ENCODE results near the gene C5AR2.
A peak's percentile ranks its signal among the peaks of the same experiment; 100 is the strongest.

Gene C5AR2

DNA sequence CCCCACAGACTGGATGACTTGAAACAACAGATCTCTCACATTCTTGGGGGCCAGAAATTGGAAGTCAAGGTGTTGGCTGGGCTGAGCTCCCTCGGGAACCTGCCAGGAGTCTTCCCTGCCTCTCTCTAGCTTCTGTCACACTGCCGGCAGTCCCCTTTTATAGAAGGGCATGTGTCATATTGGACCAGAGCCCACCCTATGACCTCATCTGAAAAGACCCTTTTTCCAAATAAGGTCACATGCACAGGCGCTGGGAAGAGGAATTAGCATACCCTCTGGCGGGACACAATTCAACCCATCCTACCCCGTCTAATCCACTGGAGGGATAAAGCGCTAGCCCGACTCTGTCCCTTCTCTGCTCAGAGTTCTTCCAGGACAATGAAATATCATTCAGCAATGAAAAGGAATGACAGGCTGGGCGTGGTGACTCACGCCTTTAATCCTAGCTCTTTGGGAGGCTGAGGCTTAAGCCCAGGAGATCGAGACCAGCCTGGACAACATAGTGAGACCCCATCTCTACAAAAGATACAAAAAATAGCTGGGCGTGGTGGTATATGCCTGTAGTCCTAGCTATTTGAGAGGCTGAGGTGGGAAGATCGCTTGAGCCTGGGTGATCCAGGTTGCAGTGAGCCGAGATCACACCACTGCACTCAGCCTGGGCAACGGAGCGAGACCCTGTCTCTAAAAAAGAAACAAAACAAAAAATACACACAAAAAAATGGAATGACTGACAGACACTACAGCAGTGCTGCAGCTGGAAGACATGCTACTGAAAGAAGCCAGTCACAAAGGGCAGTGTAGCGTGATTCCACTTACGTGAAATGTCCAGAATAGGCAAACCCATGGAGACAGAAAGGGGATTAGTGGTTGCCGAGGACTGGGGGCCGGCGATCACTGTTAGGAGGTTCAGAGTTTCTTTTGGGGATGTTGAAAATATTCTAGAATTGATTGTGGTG, 58.8 kb downstream of the C5AR2 start:
- no peak for DNase-seq

DNA sequence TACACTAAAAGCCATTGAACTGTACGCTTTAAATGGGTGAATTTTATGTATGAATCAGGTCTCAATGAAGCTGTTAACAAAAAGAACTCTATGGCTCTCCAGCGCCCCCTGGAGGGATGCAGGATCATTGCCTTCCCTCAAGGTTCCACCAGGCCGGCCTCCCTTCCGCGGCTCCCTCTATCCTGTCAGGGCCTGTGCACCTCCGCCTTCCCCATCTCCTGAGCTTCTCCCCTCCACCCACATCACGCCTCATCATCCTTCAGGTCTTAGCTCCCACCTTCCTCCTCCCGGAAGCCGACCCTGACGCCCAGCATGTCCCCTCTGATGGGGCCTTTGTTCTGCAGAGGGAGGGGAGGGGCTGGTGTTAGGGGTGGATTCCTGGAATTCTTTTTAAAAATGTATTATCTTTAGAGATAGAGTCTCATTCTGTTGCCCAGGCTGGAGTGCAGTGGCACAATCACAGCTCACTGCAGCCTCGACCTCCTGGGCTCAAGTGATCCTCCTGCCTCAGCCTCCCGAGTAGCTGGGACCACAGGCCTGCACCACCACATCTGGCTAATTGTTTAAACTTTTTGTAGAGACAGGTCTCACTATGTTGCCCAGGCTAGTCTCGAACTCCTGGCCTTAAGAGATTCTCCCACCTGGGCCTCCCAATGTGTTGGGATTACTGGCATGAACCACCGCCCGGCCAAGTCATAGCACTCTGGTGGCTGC, 59.7 kb downstream of the C5AR2 start:
- peak in 1 of 2 experiments; percentile 57 for DNase-seq

All from cerebellar nuclear complex (tissue), 1 donor.